K562 (cell line): ENCODE data around the gene OR9A4. TPM values are rescaled to one million over a fixed set of nuclear protein-coding genes. Genes with fewer than 3 reads are reported as not detected.

Source experiments
- ATAC-seq: fragments of 200-7000 bp; cut with Tn5 transposase; 3 replicates; pipeline ENCODE4 v1.9.1; 2020; ENCODE audit warnings: moderate library complexity
- BruUV-seq: library from RNA; stranded (reverse); fragments of 400-500 nt; replicated peaks from 2 replicates; lab custom pipeline; 2021; lab: Mats Ljungman, UMichigan
- CTCF ChIA-PET: fragments of 300-600 bp; formaldehyde crosslinking; extraction: SDS; loops from one replicate; lab custom pipeline; 2021; ENCODE audit warnings: low intra/inter-chr PET ratio; lab: Yijun Ruan, JAX
- POLR2A ChIA-PET: fragments of 300-600, 350-650 bp; sonication (Branson Sonifier 250); formaldehyde crosslinking; extraction: SDS; loops from one replicate; lab custom pipeline; 2021; ENCODE audit warnings: antibody characterized with exemption, inconsistent platforms; lab: Yijun Ruan, JAX
- DNase-seq, 4 experiments: peaks; one replicate each; pipeline versions ENCODE4 v3.0.0 to v3.0.0-alpha.2; 2011 to 2018; ENCODE audit warnings: low spot score in 3 of 4, mixed read lengths in 3 of 4; ENCODE audit errors: extremely low read depth in 1 of 4
- FAIRE-seq: peaks from 2 replicates; lab custom pipeline; 2011; peaks lifted over from hg19 to GRCh38; lab: Jason Lieb, UNC
- H2AFZ ChIP-seq: 2 replicates; pipeline ENCODE4 v1.6.0; 2011; ENCODE audit warnings: low read depth, low read length, control low read depth, inconsistent platforms
- H3K27ac ChIP-seq: fragments of 200-600 bp; 3 replicates; pipeline ENCODE4 v1.8.0; 2011; ENCODE audit warnings: low read depth, mild to moderate bottlenecking, control low read depth, inconsistent platforms, low read length, moderate library complexity, mixed read lengths; ENCODE audit errors: extremely low read depth
- H3K27me3 ChIP-seq, 2 experiments: fragments of 300-600 bp in 1 of 2; 2 replicates in 1 of 2; 3 replicates in 1 of 2; pipeline versions ENCODE4 v1.6.0 to v1.8.0; 2011; ENCODE audit warnings: inconsistent platforms in 2 of 2, low read length in 2 of 2, mild to moderate bottlenecking in 1 of 2, mixed read lengths in 1 of 2, moderate library complexity in 1 of 2; ENCODE audit not compliant: control insufficient read depth in 2 of 2, insufficient read depth in 2 of 2
- H3K36me3 ChIP-seq: fragments of 300-600 bp; 3 replicates; pipeline ENCODE4 v1.8.0; 2011; ENCODE audit warnings: mild to moderate bottlenecking, low read length, inconsistent platforms; ENCODE audit not compliant: control insufficient read depth, insufficient read depth
- H3K4me1 ChIP-seq, 2 experiments: fragments of 200-600 bp in 1 of 2; replicated peaks in 1 of 2; 2 replicates in 1 of 2; 3 replicates in 1 of 2; pipeline versions ENCODE4 v1.5.1 to v1.8.0; 2011; ENCODE audit warnings: inconsistent platforms in 2 of 2, low read length in 2 of 2, mild to moderate bottlenecking in 1 of 2, mixed read lengths in 1 of 2, moderate library complexity in 1 of 2; ENCODE audit not compliant: control insufficient read depth in 2 of 2, insufficient read depth in 2 of 2
- H3K4me2 ChIP-seq: 2 replicates; pipeline ENCODE4 v1.6.1; 2011; ENCODE audit warnings: low read length, control low read depth, inconsistent platforms, mixed read lengths; ENCODE audit not compliant: insufficient read depth
- H3K4me3 ChIP-seq: fragments of 200-600 bp; sonication (generic), shearing (Covaris generic); 2 replicates; pipeline ENCODE4 v1.5.1; 2016; ENCODE audit warnings: control low read depth, inconsistent platforms
- H3K79me2 ChIP-seq: fragments of 200-600 bp; 3 replicates; pipeline ENCODE4 v1.8.0; 2011; ENCODE audit warnings: low read length, inconsistent platforms; ENCODE audit not compliant: control insufficient read depth, insufficient read depth
- H3K9ac ChIP-seq, 2 experiments: 2 replicates each; pipeline versions ENCODE4 v1.6.0 to v1.6.1; 2011; ENCODE audit warnings: low read depth in 2 of 2, low read length in 2 of 2, control low read depth in 1 of 2, inconsistent platforms in 1 of 2, mild to moderate bottlenecking in 1 of 2, mixed read lengths in 1 of 2; ENCODE audit not compliant: insufficient read depth in 1 of 2
- H3K9me1 ChIP-seq: one replicate; pipeline ENCODE4 v1.6.0; 2011; ENCODE audit warnings: inconsistent platforms, mild to moderate bottlenecking, low read length, moderate library complexity; ENCODE audit not compliant: control insufficient read depth, insufficient read depth
- H3K9me3 ChIP-seq: replicated peaks from 2 replicates; pipeline ENCODE4 v1.5.1; 2011; ENCODE audit warnings: low read depth, low read length, inconsistent platforms; ENCODE audit not compliant: control insufficient read depth, insufficient read depth
- H4K20me1 ChIP-seq: replicated peaks from 2 replicates; pipeline ENCODE4 v1.6.1; 2011; ENCODE audit warnings: low read length, inconsistent platforms, mixed read lengths; ENCODE audit not compliant: control insufficient read depth, insufficient read depth
- BDP1 ChIP-seq: IDR thresholded peaks from 3 replicates; pipeline ENCODE4 v1.6.1; 2011; ENCODE audit not compliant: insufficient read length, insufficient read depth
- ELF1 ChIP-seq: fragments of 200-800 bp; sonication (Bioruptor generic); IDR thresholded peaks from 2 replicates; pipeline ENCODE4 v1.6.1; 2016; ENCODE audit warnings: missing genetic modification characterization, missing compliant biosample characterization
- KDM5B ChIP-seq: fragments of 200-600 bp; sonication (generic); IDR thresholded peaks from 2 replicates; pipeline ENCODE4 v1.6.1; 2012; ENCODE audit warnings: low read depth, mild to moderate bottlenecking, moderate library complexity, low read length, control low read depth, inconsistent platforms; ENCODE audit not compliant: insufficient replicate concordance
- PBX2 ChIP-seq, 2 experiments: IDR thresholded peaks in 1 of 2; conservative IDR thresholded peaks in 1 of 2; 2 replicates each; pipeline ENCODE4 v1.6.1; 2016; ENCODE audit warnings: low read depth in 2 of 2, mild to moderate bottlenecking in 1 of 2, missing compliant biosample characterization in 1 of 2, missing genetic modification characterization in 1 of 2, moderate library complexity in 1 of 2
- PREB ChIP-seq: sonication (generic); formaldehyde crosslinking; IDR thresholded peaks from 2 replicates; pipeline ENCODE4 v1.8.1; 2023; ENCODE audit warnings: mild to moderate bottlenecking, missing genetic modification reagents
- RERE ChIP-seq: sonication (generic); formaldehyde crosslinking; IDR thresholded peaks from 2 replicates; pipeline ENCODE4 v1.8.0; 2023; ENCODE audit warnings: missing genetic modification reagents, mild to moderate bottlenecking, borderline replicate concordance
- SAP30 ChIP-seq: fragments of 200-600 bp; sonication (generic); IDR thresholded peaks from 2 replicates; pipeline ENCODE4 v1.6.1; 2012; ENCODE audit warnings: borderline replicate concordance, low read depth, mild to moderate bottlenecking, moderate library complexity, low read length, control low read depth, inconsistent platforms; ENCODE audit not compliant: insufficient read depth, poor library complexity, severe bottlenecking
- XRCC3 ChIP-seq: fragments of 450-650 bp; IDR thresholded peaks from 2 replicates; pipeline ENCODE4 v1.6.1; 2017; ENCODE audit warnings: mild to moderate bottlenecking, moderate library complexity
- ZSCAN32 ChIP-seq: fragments of 450-650 bp; formaldehyde crosslinking; IDR thresholded peaks from 2 replicates; pipeline ENCODE4 v1.4.0; 2020; ENCODE audit warnings: mild to moderate bottlenecking, moderate library complexity
- WGBS: fragments of 100-300 bp; shearing (Covaris generic); methylation state at CpG from one replicate; pipeline ENCODE4 v1.1.6; 2016; ENCODE audit warnings: low coverage, mixed read lengths; ENCODE audit not compliant: insufficient coverage; ENCODE audit errors: missing lambda C conversion rate; 5-methylcytosine and 5-hydroxymethylcytosine counted together
- in situ Hi-C: fragments of 300-500 bp; cut with MboI; formaldehyde crosslinking; loops from 4 replicates; pipeline ENCODE4 v1.15.0; 2018; ENCODE audit warnings: inconsistent platforms, mixed read lengths
- intact Hi-C: fragments of 100-400 bp; cut with micrococcal nuclease; formaldehyde crosslinking; loops from 2 replicates; pipeline ENCODE4 v1.14.2; 2022
- polyA plus RNA-seq, 8 experiments: library from polyadenylated mRNA; depleted of rRNA in 4 of 8; stranded (reverse) in 5 of 8; unstranded in 3 of 8; fragments of >200 nt; fragmentation: Nextera tagmentation in 2 of 8; fragmentation: Illumina TruSeq in 1 of 8; extraction: Ambion mirVana in 2 of 8; extraction: Trizol in 1 of 8; gene quantifications; 2 replicates each; pipeline versions ENCODE4 v1.2.1 to v1.2.3, GENCODE V29; 2011 to 2014; ENCODE audit warnings: inconsistent platforms in 1 of 8, missing spikeins in 1 of 8
- total RNA-seq, 7 experiments: library from RNA; depleted of rRNA in 6 of 7; stranded (reverse); fragments of >200 nt in 6 of 7; fragmentation: Illumina TruSeq in 2 of 7; extraction: Trizol in 2 of 7; gene quantifications; 2 replicates each; pipeline versions ENCODE4 v1.2.1 to v1.2.3, GENCODE V29; 2011 to 2021; ENCODE audit warnings: low replicate concordance in 1 of 7

OR9A4 gene
- total and polyA plus RNA-seq, 9 of the 15 experiments (the other 6 are each of a cell fraction or from before 2014, with no cell fraction given), result not detected

GRCh38 chr7:141954334-141954733 lies 38.1 kb downstream of the OR9A4 start (continued):
- TF ChIP-seq PREB (CRISPR knock-in tag) (no peak), SAP30 (no peak), BDP1 (no peak)

- ChIA-PET POLR2A (no interaction called here), CTCF (no interaction called here)
- Histone ChIP-seq H4K20me1 (no peaks in the 10 kb centered on the region), H3K79me2 (no peaks in the 10 kb centered on the region), H3K9me1 (no peaks in the 10 kb centered on the region), H2AFZ (no peak overlapping the region), H3K4me1 (no peaks in the 10 kb centered on the region), H3K9me3 (no peaks in the 10 kb centered on the region), H3K27ac (no peak overlapping the region), H3K27me3 (no peaks in the 10 kb centered on the region), H3K9ac (no peak overlapping the region), H3K36me3 (no peaks in the 10 kb centered on the region), H3K4me2 (no peak overlapping the region), H3K4me3 (no peak overlapping the region)
- FAIRE-seq (no peak), DNase-seq (no peak), ATAC-seq (no peak)
- in situ Hi-C loops, result no loop called here
- no TSS peak for BruUV-seq
- intact Hi-C loops, result no loop called here
- WGBS, result under 1% methylated on average over 3 of the region's 3 CpGs
- TF ChIP-seq KDM5B, result no peak
- TF ChIP-seq PBX2 (CRISPR knock-in tag; IDR thresholded peaks at IDR 0.05; ENCODE audit: low read depth), result no peak
- no peak for TF ChIP-seq PBX2 (tag; conservative IDR thresholded peaks at IDR 0.05; ENCODE audit: low read depth)
- no peak for TF ChIP-seq ELF1 (tag)
- TF ChIP-seq ZSCAN32 (CRISPR knock-in tag), result no peak
- no peak for TF ChIP-seq XRCC3
- TF ChIP-seq RERE, result no peak
Measured at GRCh38 chr7:141956084-141956483, 39.9 kb downstream of the OR9A4 start.
